Measurements from ENCODE around the gene RNF220. TPM values are rescaled to one million over a fixed set of nuclear protein-coding genes. Genes with fewer than 3 reads are reported as not detected.

The RNF220 gene
- polyA plus RNA-seq, 1 donor, result 83.4 TPM

DNA sequence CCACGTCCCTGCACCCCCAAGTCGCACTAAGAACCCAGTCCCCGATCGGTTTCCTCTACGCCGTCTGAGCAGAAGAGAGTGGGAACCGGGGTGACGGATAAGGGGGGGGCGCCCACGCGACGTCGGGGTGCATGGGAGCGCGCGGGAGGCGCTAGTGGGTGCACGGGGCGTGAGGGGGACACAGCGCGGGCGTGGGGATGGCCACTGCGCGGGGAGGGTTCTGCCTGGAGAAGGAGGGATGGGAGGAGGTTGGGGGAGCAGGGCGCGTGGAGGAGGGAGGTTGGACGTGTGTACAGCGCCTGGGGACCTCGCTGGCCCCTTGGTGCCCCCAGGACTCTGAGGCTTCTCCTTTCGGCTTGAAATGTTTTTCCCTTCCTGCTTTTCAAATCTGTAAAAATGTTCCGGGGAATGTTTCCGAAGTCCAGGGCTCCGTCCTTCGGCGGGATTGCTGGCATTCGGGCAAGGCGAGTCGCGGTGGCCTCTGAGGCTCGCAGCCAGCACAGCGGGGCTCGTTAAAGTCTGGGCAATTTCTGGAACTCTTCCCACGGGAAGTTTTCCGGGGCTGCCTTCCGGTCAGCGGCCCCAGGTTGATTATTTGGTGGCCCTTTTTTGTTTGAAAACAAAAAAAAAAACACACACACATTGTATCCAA lies 13.1 kb downstream of the RNF220 start:
- Histone ChIP-seq H3K4me1 (ENCODE audit: control insufficient read depth, insufficient read depth, low read length) (no peaks in the 10 kb centered on the region), H3K9me3 (ENCODE audit: control insufficient read depth, low read depth, low read length) (peaks cover 9% of the 10 kb centered on the region), H3K27me3 (ENCODE audit: control insufficient read depth, insufficient read depth, low read length) (peaks cover 93% of the 10 kb centered on the region), H3K27ac (ENCODE audit: low read length) (no peak overlapping the region), H3K4me3 (ENCODE audit: low read length) (no peak overlapping the region), H3K36me3 (ENCODE audit: control insufficient read depth, insufficient read depth, low read length) (no peaks in the 10 kb centered on the region)
- no CpG with 5 or more reads among the region's 46 CpGs for WGBS (ENCODE audit: insufficient coverage, low lambda C conversion rate)
- peak in 1 of 2 donors; percentile 8 for DNase-seq

DNA sequence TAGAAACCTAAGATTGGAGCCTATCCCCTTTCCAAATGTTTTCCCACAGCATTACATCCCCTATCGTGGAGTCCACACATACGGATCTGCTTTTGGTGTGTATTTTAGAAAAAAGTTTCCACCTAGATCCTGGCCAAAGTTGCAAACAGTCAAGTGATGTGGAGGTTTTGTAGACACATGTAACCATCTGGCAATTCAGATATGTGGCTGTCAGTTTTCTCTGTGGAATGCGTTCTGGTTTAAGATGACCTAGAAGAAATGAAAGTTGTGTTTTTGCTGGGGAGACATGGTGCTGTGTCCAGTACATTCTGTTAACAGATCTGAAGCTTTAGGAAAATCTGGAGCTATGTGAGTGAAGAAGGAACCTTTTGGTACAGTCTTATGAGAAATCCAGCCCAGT lies 14.8 kb downstream of the RNF220 start:
- DNase-seq, result no peak
- Histone ChIP-seq H3K36me3 (ENCODE audit: control insufficient read depth, insufficient read depth, low read length) (no peaks in the 10 kb centered on the region), H3K27me3 (ENCODE audit: control insufficient read depth, insufficient read depth, low read length) (peaks cover 88% of the 10 kb centered on the region), H3K27ac (ENCODE audit: low read length) (no peak overlapping the region), H3K4me3 (ENCODE audit: low read length) (no peak overlapping the region), H3K9me3 (ENCODE audit: control insufficient read depth, low read depth, low read length) (peaks cover 9% of the 10 kb centered on the region), H3K4me1 (ENCODE audit: control insufficient read depth, insufficient read depth, low read length) (no peaks in the 10 kb centered on the region)
- 100% methylated on average over 1 of the region's 3 CpGs for WGBS (ENCODE audit: insufficient coverage, low lambda C conversion rate)

DNA sequence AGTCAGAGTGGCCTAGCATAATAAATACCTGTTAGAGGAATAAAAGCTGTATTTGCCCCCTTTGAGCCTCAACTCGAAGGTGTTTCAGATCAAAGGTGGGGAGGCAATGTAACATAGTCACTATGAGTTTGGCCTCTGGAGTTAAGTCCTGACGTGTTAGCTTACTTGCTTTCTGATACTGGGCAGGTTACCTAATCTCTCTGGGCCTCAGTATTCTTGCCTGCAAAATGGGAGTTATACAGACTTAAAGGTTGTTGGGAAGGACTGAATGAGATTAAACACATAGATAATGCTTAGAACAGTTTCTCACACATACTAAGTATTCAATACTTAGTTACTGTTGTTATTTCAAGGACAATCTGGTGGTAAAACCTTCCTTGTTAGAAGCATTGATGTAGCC lies 15.5 kb downstream of the RNF220 start:
- Histone ChIP-seq H3K36me3 (ENCODE audit: control insufficient read depth, insufficient read depth, low read length) (no peaks in the 10 kb centered on the region), H3K27ac (ENCODE audit: low read length) (no peak overlapping the region), H3K4me1 (ENCODE audit: control insufficient read depth, insufficient read depth, low read length) (no peaks in the 10 kb centered on the region), H3K9me3 (ENCODE audit: control insufficient read depth, low read depth, low read length) (peaks cover 9% of the 10 kb centered on the region), H3K4me3 (ENCODE audit: low read length) (no peak overlapping the region), H3K27me3 (ENCODE audit: control insufficient read depth, insufficient read depth, low read length) (peaks cover 90% of the 10 kb centered on the region)
- DNase-seq, result no peak
- no CpG with 5 or more reads among the region's 2 CpGs for WGBS (ENCODE audit: insufficient coverage, low lambda C conversion rate)

DNA sequence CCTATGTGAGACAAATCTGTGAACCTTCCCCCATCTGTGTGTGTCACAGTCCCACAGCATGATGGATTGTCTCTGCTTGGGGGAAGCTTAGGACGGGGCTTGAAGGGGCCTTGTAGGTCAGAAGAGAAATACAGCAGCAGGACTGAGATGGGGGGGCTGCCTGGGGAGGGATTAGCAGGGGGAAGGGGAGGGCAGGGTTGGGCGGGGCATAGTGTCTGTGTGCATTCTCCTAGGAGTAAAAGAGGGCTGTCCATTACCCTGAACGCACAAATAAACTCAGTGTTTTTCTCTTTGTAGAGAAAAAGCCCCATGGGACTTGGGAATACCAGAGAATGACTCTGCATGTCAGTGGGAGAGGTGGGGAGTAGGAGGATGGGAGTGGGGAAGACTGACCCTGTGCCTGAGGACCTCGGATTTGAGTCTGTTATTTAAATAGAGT lies 16.4 kb downstream of the RNF220 start:
- H3K9me3 ChIP-seq (ENCODE audit: control insufficient read depth, low read depth, low read length), result peaks cover 9% of the 10 kb centered on the region
- H3K27me3 ChIP-seq (ENCODE audit: control insufficient read depth, insufficient read depth, low read length), result peaks cover 89% of the 10 kb centered on the region
- WGBS (ENCODE audit: insufficient coverage, low lambda C conversion rate), result no CpG with 5 or more reads among the region's 4 CpGs
- no peak overlapping the region for H3K4me3 ChIP-seq (ENCODE audit: low read length)
- DNase-seq, result no peak
- H3K27ac ChIP-seq (ENCODE audit: low read length), result no peak overlapping the region
- no peaks in the 10 kb centered on the region for H3K4me1 ChIP-seq (ENCODE audit: control insufficient read depth, insufficient read depth, low read length)
- no peaks in the 10 kb centered on the region for H3K36me3 ChIP-seq (ENCODE audit: control insufficient read depth, insufficient read depth, low read length)

DNA sequence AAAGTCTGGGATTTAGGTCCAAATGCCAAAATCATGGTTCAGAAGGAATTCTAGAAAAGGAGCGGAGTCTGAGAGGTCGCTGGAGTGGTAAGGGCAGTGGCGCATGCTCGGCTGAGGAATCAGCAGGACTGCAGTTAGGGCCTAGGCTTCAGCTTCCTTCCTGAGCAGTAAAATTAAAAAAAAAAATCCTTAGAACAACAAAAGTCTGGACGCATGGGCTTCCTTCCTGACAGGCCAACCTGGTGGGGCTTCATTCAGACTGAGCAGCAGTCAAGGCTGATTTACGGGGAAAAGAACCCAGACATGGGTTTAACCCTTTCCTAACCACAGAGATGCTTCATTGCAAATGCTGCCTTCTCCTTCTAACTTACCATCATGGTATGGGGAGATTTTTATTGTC lies 17.1 kb downstream of the RNF220 start:
- H3K27me3 ChIP-seq (ENCODE audit: control insufficient read depth, insufficient read depth, low read length), result peaks cover 86% of the 10 kb centered on the region
- H3K27ac ChIP-seq (ENCODE audit: low read length), result no peak overlapping the region
- peaks cover 9% of the 10 kb centered on the region for H3K9me3 ChIP-seq (ENCODE audit: control insufficient read depth, low read depth, low read length)
- no peak overlapping the region for H3K4me3 ChIP-seq (ENCODE audit: low read length)
- no peak for DNase-seq
- no CpG with 5 or more reads among the region's 6 CpGs for WGBS (ENCODE audit: insufficient coverage, low lambda C conversion rate)
- no peaks in the 10 kb centered on the region for H3K4me1 ChIP-seq (ENCODE audit: control insufficient read depth, insufficient read depth, low read length)
- no peaks in the 10 kb centered on the region for H3K36me3 ChIP-seq (ENCODE audit: control insufficient read depth, insufficient read depth, low read length)

DNA sequence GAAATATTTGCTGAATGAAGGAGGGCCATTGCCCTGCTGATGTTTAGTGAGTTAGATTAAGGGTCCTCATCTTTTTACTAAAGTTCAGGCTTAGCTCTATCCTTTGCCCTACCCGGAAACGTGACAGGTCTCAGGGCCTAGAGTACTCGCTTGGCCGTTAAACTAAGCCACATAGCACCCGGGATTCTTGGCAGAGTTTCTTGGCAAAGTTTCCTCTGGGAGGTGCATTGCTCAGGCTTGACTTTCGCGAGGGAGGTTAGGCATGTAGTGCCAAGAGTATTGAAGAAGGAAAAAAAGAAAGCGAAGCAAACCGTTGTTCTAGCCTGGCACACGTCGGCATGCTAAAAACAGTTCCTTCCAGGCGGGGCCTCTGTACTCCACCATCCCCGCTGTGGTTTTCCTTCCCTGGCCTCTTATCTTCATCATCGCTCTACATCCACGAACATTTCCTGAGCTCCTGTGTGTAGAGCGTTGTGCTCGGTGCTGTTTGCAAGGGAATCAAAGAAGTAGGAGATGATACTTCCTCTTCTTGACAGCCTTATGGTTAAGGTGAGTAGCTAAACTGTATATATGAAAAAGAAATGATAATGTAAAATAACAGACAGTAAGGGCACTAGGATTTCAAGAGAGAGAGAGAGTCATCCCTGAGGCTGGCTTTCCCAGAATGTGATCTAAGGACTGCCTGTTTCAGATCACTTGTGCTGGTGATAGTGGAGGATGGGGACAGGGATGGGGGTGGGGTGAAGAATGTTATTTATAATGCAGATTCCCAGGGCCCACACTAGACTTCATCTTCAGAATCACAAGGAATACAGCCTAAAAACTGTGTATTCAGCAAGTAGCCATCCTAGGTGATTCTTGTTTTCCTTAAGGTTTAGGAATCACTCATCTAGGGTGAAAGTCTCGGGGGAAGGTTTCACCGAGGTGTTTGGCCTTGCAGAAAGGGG lies 18.8 kb downstream of the RNF220 start:
- Histone ChIP-seq H3K4me3 (ENCODE audit: low read length) (no peak overlapping the region), H3K27ac (ENCODE audit: low read length) (no peak overlapping the region)

DNA sequence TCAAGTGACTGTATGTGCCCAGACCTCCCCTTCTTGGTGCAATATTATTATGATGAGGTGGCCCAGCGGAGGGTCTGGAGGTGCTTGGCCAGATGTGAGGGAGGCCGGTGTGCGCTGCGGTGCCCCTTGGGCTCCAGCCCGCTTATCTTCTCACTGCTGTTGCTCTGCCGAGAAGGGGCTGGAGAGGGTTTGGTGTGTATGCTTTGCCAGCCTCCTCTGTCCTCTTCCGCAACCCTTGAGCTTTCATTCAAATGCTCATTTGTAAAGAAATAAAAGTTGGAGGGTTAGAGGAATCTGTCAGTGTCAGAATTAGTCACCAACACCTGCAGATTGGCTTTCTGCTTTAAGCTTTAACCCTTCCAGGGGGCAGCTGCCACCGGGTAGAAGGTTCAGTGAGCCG lies 19.7 kb downstream of the RNF220 start:
- no peaks in the 10 kb centered on the region for H3K36me3 ChIP-seq (ENCODE audit: control insufficient read depth, insufficient read depth, low read length)
- H3K27me3 ChIP-seq (ENCODE audit: control insufficient read depth, insufficient read depth, low read length), result peaks cover 84% of the 10 kb centered on the region
- H3K4me1 ChIP-seq (ENCODE audit: control insufficient read depth, insufficient read depth, low read length), result no peaks in the 10 kb centered on the region
- no peak overlapping the region for H3K4me3 ChIP-seq (ENCODE audit: low read length)
- H3K9me3 ChIP-seq (ENCODE audit: control insufficient read depth, low read depth, low read length), result no peaks in the 10 kb centered on the region
- no peak overlapping the region for H3K27ac ChIP-seq (ENCODE audit: low read length)
- DNase-seq, result no peak
- WGBS (ENCODE audit: insufficient coverage, low lambda C conversion rate), result no CpG with 5 or more reads among the region's 9 CpGs

More for the DNA sequence above, 18.8 kb downstream of the RNF220 start:
- H3K36me3 ChIP-seq (ENCODE audit: control insufficient read depth, insufficient read depth, low read length), result no peaks in the 10 kb centered on the region
- H3K9me3 ChIP-seq (ENCODE audit: control insufficient read depth, low read depth, low read length), result no peaks in the 10 kb centered on the region
- WGBS (ENCODE audit: insufficient coverage, low lambda C conversion rate), result no CpG with 5 or more reads among the region's 19 CpGs
- DNase-seq, result no peak
- no peaks in the 10 kb centered on the region for H3K4me1 ChIP-seq (ENCODE audit: control insufficient read depth, insufficient read depth, low read length)
- H3K27me3 ChIP-seq (ENCODE audit: control insufficient read depth, insufficient read depth, low read length), result peaks cover 87% of the 10 kb centered on the region

DNA sequence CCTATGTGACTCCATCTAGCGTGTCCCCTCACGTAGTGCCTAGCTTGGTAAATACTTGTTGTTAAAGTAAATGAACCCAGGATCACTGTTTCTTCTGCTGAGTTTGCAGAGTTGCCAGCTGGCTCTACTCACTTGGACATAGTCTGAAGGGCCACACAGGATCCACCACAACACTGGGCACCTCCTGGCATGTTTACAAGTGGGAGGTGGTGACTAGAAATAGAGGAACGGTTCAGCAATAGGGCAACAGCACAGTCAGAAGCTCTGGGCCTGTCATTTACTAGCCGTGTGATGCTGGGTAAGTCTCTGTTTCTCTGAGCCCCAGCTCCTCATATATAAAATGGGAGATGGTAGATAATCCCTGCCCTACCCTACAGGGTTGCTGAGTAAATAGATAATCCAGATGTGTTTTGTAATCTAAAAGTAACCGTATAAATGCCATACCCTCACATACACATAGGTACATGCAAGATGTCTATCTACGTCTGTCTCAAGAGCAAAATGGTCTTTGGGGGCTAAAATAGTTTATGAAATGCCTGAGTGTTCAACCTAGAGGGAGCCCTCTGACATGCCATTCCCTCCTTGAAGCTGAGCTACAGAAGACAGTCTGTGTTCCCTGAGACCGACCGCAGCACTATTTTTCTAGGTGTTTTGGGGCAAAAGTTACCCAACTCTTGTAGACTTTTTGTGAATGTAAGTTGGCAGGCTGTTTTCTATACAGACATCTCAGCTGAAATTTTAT lies 20.5 kb downstream of the RNF220 start:
- Histone ChIP-seq H3K9me3 (ENCODE audit: control insufficient read depth, low read depth, low read length) (no peaks in the 10 kb centered on the region), H3K4me1 (ENCODE audit: control insufficient read depth, insufficient read depth, low read length) (no peaks in the 10 kb centered on the region), H3K27ac (ENCODE audit: low read length) (no peak overlapping the region), H3K36me3 (ENCODE audit: control insufficient read depth, insufficient read depth, low read length) (no peaks in the 10 kb centered on the region), H3K4me3 (ENCODE audit: low read length) (no peak overlapping the region), H3K27me3 (ENCODE audit: control insufficient read depth, insufficient read depth, low read length) (peaks cover 76% of the 10 kb centered on the region)
- DNase-seq, result no peak
- 33% methylated on average over 1 of the region's 8 CpGs for WGBS (ENCODE audit: insufficient coverage, low lambda C conversion rate)

DNA sequence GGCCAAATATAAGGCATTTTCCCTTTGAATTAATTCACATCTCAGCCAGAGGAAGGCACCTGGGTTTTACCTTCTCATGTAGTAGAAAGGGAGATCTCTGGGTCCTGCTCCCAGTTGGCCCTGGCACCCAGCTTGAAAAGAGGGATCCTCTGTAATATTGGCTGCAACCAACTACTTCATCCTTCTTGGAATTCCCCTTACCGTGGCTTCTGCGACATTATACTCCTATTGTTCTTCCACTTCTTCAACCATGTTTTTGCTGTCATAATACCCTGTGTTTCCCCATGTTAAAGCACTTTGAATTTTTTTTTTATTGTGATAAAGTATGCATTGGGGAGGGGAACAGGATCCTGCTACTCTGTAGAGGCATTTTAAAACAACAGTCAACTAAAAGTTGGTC lies 26.8 kb downstream of the RNF220 start:
- DNase-seq, result no peak
- H3K27ac ChIP-seq (ENCODE audit: low read length), result no peak overlapping the region
- H3K36me3 ChIP-seq (ENCODE audit: control insufficient read depth, insufficient read depth, low read length), result no peaks in the 10 kb centered on the region
- H3K27me3 ChIP-seq (ENCODE audit: control insufficient read depth, insufficient read depth, low read length), result peaks cover 27% of the 10 kb centered on the region
- H3K4me3 ChIP-seq (ENCODE audit: low read length), result no peak overlapping the region
- H3K9me3 ChIP-seq (ENCODE audit: control insufficient read depth, low read depth, low read length), result no peaks in the 10 kb centered on the region
- WGBS (ENCODE audit: insufficient coverage, low lambda C conversion rate), result 100% methylated on average over 2 of the region's 2 CpGs
- H3K4me1 ChIP-seq (ENCODE audit: control insufficient read depth, insufficient read depth, low read length), result no peaks in the 10 kb centered on the region

DNA sequence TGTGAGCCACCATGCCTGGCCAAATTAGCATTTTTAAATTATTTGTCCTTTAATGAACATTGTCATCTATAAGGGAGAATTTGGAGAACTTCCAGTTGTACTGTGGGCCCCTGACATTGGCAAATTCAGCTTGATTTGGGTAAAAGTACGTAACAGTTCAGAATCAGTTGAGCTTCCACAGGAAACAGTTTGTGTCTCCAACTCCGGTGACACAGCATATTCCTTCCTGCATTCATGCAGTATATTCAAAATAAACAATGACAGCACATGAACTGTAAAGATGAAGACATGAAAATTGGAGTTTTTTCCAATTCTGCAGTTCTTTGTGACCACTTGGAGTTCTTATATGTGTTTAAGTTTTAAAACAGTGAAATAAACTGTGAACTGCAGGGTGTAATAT lies 28.2 kb downstream of the RNF220 start:
- DNase-seq, result no peak
- H3K9me3 ChIP-seq (ENCODE audit: control insufficient read depth, low read depth, low read length), result no peaks in the 10 kb centered on the region
- no peak overlapping the region for H3K4me3 ChIP-seq (ENCODE audit: low read length)
- no peak overlapping the region for H3K27ac ChIP-seq (ENCODE audit: low read length)
- no CpG with 5 or more reads among the region's 2 CpGs for WGBS (ENCODE audit: insufficient coverage, low lambda C conversion rate)
- H3K36me3 ChIP-seq (ENCODE audit: control insufficient read depth, insufficient read depth, low read length), result no peaks in the 10 kb centered on the region
- H3K27me3 ChIP-seq (ENCODE audit: control insufficient read depth, insufficient read depth, low read length), result peaks cover 15% of the 10 kb centered on the region
- H3K4me1 ChIP-seq (ENCODE audit: control insufficient read depth, insufficient read depth, low read length), result no peaks in the 10 kb centered on the region

All from large intestine (tissue), 3 donors.